Keratinocyte (primary cell): ENCODE measurements around the gene TMEM247. TPM values are rescaled to one million over a fixed set of nuclear protein-coding genes. Genes with fewer than 3 reads are reported as not detected.

ENCODE experiments used
- DNase-seq: peaks from one replicate; pipeline ENCODE4 v3.0.0-alpha.2; 2011; ENCODE audit warnings: low read depth, missing footprints, low spot score
- FAIRE-seq: peaks from 2 replicates; lab custom pipeline; 2011; peaks lifted over from hg19 to GRCh38; lab: Jason Lieb, UNC
- H2AFZ ChIP-seq: 2 replicates; pipeline ENCODE4 v1.6.0; 2012; ENCODE audit warnings: low read length, control low read depth, inconsistent platforms; ENCODE audit not compliant: control insufficient read depth
- H3K27ac ChIP-seq: 2 replicates; pipeline ENCODE4 v1.5.1; 2011; ENCODE audit warnings: low read length; ENCODE audit not compliant: control insufficient read depth, insufficient read depth
- H3K27me3 ChIP-seq: 3 replicates; pipeline ENCODE4 v1.6.0; 2011; ENCODE audit warnings: low read length; ENCODE audit not compliant: control insufficient read depth, insufficient read depth; ENCODE audit errors: extremely low read depth
- H3K36me3 ChIP-seq, 2 experiments: 2 replicates in 1 of 2; 3 replicates in 1 of 2; pipeline ENCODE4 v1.5.1; 2011; ENCODE audit warnings: low read length in 2 of 2, mild to moderate bottlenecking in 1 of 2; ENCODE audit not compliant: control insufficient read depth in 2 of 2, insufficient read depth in 2 of 2; ENCODE audit errors: extremely low read depth in 1 of 2
- H3K4me1 ChIP-seq: 3 replicates; pipeline ENCODE4 v1.5.1; 2011; ENCODE audit warnings: low read length; ENCODE audit not compliant: control insufficient read depth, insufficient read depth; ENCODE audit errors: extremely low read depth
- H3K4me2 ChIP-seq: 3 replicates; pipeline ENCODE4 v1.6.0; 2011; ENCODE audit warnings: low read depth, low read length; ENCODE audit not compliant: control insufficient read depth, insufficient read depth; ENCODE audit errors: extremely low read depth
- H3K4me3 ChIP-seq, 3 experiments: fragments of 200-600 bp in 1 of 3; sonication (generic) in 1 of 3; 2 replicates in 2 of 3; 3 replicates in 1 of 3; pipeline ENCODE4 v1.5.1; 2011 to 2016; ENCODE audit warnings: low read length in 3 of 3, mild to moderate bottlenecking in 3 of 3, control low read depth in 2 of 3, inconsistent platforms in 1 of 3, low read depth in 1 of 3, mixed read lengths in 1 of 3, mixed run types in 1 of 3, moderate library complexity in 1 of 3; ENCODE audit not compliant: control insufficient read depth in 2 of 3, insufficient read depth in 2 of 3; ENCODE audit errors: extremely low read depth in 1 of 3
- H3K79me2 ChIP-seq: 2 replicates; pipeline ENCODE4 v1.6.0; 2012; ENCODE audit warnings: low read length; ENCODE audit not compliant: control insufficient read depth, insufficient read depth
- H3K9ac ChIP-seq: 3 replicates; pipeline ENCODE4 v1.6.0; 2011; ENCODE audit warnings: low read length; ENCODE audit not compliant: control insufficient read depth, insufficient read depth; ENCODE audit errors: extremely low read depth
- H3K9me1 ChIP-seq: 3 replicates; pipeline ENCODE4 v1.6.0; 2011; ENCODE audit warnings: low read length; ENCODE audit not compliant: control insufficient read depth, insufficient read depth; ENCODE audit errors: extremely low read depth
- H3K9me3 ChIP-seq: 2 replicates; pipeline ENCODE4 v1.5.1; 2012; ENCODE audit warnings: low read depth, low read length; ENCODE audit not compliant: control insufficient read depth
- H4K20me1 ChIP-seq: 3 replicates; pipeline ENCODE4 v1.6.0; 2011; ENCODE audit warnings: low read length; ENCODE audit not compliant: control insufficient read depth, insufficient read depth; ENCODE audit errors: extremely low read depth
- CTCF ChIP-seq, 3 experiments: IDR thresholded peaks in 1 of 3; conservative IDR thresholded peaks in 1 of 3; optimal IDR thresholded peaks in 1 of 3; 2 replicates in 2 of 3; 3 replicates in 1 of 3; pipeline versions ENCODE3 to v1.5.1; 2011; ENCODE audit warnings: low read length in 3 of 3, mild to moderate bottlenecking in 3 of 3, moderate library complexity in 2 of 3, control low read depth in 1 of 3, inconsistent platforms in 1 of 3; ENCODE audit not compliant: insufficient read depth in 2 of 3; ENCODE audit errors: extremely low read depth in 1 of 3
- EZH2 ChIP-seq: IDR thresholded peaks from one replicate; pipeline ENCODE4 v1.6.1; 2012; ENCODE audit warnings: inconsistent platforms, mild to moderate bottlenecking, low read length, moderate library complexity
- dilution Hi-C: fragments of 300-500 bp; cut with MboI; formaldehyde crosslinking; loops from one replicate; pipeline ENCODE4 v1.7.0; 2020; ENCODE audit warnings: low sequenced_read_pairs; ENCODE audit not compliant: extremely low pct_ligation_motif_present
- polyA plus RNA-seq, 5 experiments: library from polyadenylated mRNA; depleted of rRNA in 3 of 5; stranded (reverse) in 3 of 5; stranded (forward) in 1 of 5; unstranded in 1 of 5; fragments of >200 nt; gene quantifications; 1 replicate in 1 of 5; 2 replicates in 3 of 5; 3 replicates in 1 of 5; pipeline versions ENCODE4 v1.2.1 to v1.2.3, GENCODE V29; 2011 to 2012; ENCODE audit warnings: missing spikeins in 2 of 5, low read depth in 1 of 5, low replicate concordance in 1 of 5

The TMEM247 gene
- polyA plus RNA-seq, 1 donor (not counting 4 experiments of a cell fraction or from before 2014, with no cell fraction given) = not detected

DNA sequence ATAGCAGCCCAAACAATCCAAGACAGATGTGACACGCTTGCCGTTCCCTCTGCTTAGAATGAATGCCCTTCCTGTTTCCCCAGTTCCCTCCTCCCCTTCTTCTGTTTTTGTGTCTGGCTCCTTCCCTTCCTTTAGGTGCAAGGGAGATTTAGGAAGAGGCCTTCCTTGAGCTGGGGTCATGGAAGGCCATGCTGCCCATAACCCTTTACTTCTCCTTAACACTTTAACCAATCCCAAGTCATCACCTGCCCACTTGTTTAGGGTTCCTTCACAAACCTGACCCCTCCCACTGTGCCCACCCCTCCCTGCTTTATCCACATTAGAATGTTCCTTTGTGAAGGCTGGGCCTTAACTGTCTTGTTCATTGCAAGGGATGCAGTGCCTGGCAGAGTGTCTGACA is 24.9 kb downstream of the TMEM247 start:
- Histone ChIP-seq H3K4me1 (peaks cover 17% of the 10 kb centered on the region), H2AFZ (no peak overlapping the region), H3K27ac (no peak overlapping the region), H3K36me3 (no peaks in the 10 kb centered on the region), H4K20me1 (no peaks in the 10 kb centered on the region), H3K9me3 (no peaks in the 10 kb centered on the region), H3K9me1 (no peaks in the 10 kb centered on the region), H3K79me2 (no peaks in the 10 kb centered on the region), H3K4me2 (no peak overlapping the region), H3K27me3 (no peaks in the 10 kb centered on the region), H3K4me3 (no peak overlapping the region), H3K9ac (no peak overlapping the region)
- no peak for DNase-seq
- dilution Hi-C loops = no loop called here
- FAIRE-seq = no peak
- TF ChIP-seq CTCF (optimal IDR thresholded peaks at IDR 0.05 in 1 of 3, IDR thresholded peaks at IDR 0.05 in 1 of 3, conservative IDR thresholded peaks at IDR 0.05 in 1 of 3; ENCODE audit: extremely low read depth in 1 of 3, insufficient read depth in 2 of 3, low read length in 3 of 3) (no peak), EZH2 (no peak)

- Histone ChIP-seq H3K79me2 (no peaks in the 10 kb centered on the region), H3K4me2 (no peak overlapping the region), H3K9me3 (no peaks in the 10 kb centered on the region), H3K4me1 (peaks cover 12% of the 10 kb centered on the region), H3K27me3 (no peaks in the 10 kb centered on the region), H3K27ac (no peak overlapping the region), H3K9me1 (no peaks in the 10 kb centered on the region), H4K20me1 (no peaks in the 10 kb centered on the region), H3K4me3 (no peak overlapping the region), H3K9ac (no peak overlapping the region), H3K36me3 (no peaks in the 10 kb centered on the region), H2AFZ (peak overlapping the region; percentile 28)
- FAIRE-seq (no peak), DNase-seq (no peak)
- TF ChIP-seq EZH2 (no peak), CTCF (optimal IDR thresholded peaks at IDR 0.05 in 1 of 3, IDR thresholded peaks at IDR 0.05 in 1 of 3, conservative IDR thresholded peaks at IDR 0.05 in 1 of 3; ENCODE audit: extremely low read depth in 1 of 3, insufficient read depth in 2 of 3, low read length in 3 of 3) (peak in 1 of 3 experiments; percentile 30)
- dilution Hi-C loops = no loop called here
Observed at GRCh38 chr2:46504685-46505471, 25.5 kb downstream of the TMEM247 start.
